Dermis blood vessel endothelial cell (primary cell): ENCODE measurements around the gene CHD1. TPM values are rescaled to one million over a fixed set of nuclear protein-coding genes. Genes with fewer than 3 reads are reported as not detected.

ENCODE experiments used
- DNase-seq: peaks from one replicate; pipeline ENCODE4 v3.0.0; 2010
- total RNA-seq: library from RNA; depleted of rRNA; stranded (reverse); fragments of >200 nt; gene quantifications from 2 replicates; pipeline ENCODE4 v1.2.3, GENCODE V29; 2014

The CHD1 gene
- total RNA-seq, 1 donor from 2014 or later, result 74.4 TPM

DNA sequence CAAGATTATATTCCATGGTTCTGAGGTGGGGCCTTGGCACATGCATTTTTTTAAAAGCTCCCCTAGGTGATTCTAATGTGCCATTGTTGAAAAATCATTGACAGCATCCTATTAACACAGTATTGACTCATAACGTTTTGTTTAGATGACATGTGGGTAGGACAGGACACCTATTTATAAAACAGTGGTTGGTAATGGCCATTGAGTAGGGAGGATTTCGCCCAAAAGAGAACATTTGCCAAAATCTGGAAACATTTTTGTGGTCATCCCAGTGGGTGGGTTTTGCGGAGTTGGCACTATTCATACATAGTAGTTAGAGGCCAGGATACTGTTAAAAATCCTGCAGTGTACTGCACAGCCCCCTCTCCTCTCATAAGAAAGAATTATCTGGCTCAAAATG lies 6.4 kb upstream of the CHD1 start:
- no peak for DNase-seq

DNA sequence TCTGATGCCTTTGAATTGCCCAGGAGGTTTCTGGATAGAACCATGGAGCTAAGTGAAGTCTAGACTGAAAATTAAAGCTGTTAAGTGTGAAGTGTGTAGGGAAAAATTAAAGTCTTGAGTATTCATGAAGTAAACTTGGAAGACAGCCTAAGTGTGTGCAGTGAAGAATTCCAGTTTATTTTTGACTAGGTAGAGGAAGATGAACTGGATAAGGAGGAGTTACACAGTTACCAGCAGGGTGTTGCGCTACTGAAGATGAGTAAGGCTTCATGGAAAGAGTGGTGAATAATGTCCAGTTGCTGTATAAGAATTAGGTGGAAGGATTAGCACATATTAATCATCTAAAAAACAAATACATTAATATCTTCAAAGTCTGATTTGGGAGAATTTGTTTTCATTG lies 5.7 kb upstream of the CHD1 start:
- DNase-seq, result no peak

DNA sequence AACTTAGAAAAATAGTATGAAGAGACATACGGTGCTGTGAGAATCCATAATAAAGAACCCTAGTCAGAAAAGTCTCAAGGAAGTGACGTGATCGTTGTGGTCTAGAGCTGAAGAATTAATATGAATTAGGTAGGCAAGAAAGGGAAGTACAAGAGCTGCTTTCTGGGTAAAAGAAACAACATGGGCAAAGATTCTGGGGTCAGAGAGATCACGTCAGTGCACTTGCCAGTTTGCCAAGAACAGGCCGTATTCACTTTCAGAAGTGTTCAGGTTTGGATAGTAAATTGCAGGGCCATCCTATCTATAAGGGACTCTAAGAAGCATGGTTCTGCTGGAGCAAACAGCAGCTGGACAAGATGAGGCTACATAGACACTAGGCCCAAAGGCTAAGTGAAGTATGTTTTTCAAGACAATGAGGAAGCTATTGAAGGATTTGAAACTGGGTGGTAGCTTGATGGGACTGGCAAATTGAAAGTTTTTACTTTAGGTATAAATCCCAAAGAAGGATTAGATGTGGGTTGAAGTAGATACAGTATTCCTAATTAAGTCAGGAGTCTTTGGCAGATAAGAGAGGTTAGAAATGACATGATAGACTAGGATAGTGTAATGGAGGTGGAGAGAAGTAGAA lies 4.8 kb upstream of the CHD1 start:
- no peak for DNase-seq

DNA sequence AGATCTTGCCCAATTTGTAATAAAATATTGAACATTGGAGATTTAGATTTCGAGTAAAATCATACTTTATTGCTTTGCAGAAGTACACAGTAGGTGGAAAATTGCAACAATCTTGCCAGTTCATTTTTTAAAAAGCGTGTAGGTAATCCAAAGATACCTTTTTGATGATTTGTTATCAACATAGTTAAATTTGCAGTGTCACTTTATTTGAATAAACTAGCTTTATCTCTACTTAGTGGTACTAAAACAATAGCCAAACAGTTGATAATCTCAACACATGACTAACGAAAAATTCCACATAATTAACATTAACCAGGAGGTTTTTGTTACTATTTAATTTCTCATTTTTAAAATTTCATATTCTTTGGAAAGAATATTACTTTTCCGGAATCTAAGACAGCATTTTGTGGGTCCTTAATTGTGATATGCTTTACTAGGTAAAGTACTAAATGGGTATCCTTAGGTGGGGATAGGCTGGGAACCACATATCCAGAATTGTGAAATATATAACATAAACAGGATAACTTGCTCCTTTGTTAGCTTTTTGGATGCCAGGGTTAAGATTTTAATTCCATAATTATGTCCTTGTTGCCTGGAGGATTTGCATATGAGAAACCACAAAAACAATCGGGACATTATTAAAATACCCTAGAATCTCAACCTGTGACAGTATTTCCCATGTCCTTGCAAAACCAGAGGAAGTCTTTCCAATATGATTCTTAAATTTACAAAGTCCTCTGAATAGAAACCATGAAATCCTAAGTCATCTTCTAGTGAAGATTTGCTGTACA lies 2.4 kb upstream of the CHD1 start:
- no peak for DNase-seq

DNA sequence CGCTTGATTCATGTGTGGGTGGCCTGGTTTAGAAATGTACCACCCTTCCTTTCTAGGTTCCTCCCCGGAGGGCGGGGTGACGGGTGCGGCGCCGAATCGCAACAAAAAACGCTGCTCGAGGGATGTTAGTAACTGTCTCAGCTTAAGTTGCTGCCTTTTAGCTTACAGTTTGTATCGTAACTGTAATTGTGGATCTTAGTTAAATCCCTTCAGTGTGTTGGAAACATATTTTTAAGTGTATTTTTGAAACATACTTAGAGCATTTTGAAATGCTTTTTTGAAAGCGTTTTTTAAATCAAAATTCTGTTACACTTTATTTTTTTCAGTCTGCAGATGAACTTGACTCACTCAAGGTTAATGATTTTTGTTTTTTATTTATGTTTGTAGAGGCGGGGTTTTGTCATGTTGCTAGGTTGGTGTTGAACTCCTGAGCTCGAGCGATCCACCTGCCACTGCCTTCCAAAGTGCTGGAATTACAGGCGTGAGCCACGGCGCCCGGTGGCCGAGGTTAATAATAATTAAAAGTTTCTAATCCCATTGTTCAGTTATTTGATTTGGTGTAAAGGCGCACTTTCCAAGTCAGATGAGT lies 997 bp upstream of the CHD1 start:
- DNase-seq, result peak; percentile 43

DNA sequence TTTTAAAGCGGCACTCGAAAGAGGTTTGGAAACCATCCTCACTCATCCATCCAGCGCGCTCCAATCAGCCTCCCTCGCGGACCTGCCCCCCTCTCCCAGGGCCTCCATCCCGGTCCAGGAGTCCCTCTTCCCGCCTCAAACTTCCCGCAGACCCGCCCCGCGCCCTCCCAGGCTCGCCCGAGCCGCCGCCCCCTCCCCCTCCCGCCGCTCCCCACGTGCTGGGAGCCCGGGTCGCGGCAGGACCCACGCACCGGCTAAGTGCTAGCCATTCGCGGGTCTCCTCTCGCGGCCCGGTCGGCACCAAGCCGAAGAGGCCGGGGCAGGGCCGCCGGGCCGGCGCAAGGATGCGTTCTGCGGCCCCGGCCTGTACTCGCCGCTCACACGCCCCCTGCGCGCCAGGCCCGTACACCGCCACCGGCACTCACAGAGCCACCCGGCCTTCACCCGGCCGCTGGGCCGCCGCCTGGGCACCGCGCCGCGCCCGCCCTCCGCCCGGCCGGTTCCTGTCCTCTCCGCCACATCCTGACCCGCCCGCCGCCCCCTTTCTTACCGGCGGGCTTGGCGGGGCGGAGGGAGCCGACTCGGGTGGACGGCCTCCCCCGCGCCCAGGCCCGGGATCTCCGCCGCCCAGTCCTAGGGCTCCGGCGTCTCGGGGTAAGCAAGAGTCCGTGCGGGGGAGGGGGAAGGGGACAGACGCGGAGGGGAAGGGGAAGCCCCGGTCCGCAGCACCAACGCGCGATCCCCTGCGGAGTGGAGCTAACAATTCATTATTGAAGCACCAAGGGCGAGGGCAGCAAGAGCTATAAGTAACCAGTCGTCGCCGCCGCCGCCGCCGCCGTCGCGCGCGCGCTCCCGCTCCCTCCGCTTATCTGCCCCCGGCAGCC lies 576 bp downstream of the CHD1 start:
- DNase-seq, result peak; percentile 70

DNA sequence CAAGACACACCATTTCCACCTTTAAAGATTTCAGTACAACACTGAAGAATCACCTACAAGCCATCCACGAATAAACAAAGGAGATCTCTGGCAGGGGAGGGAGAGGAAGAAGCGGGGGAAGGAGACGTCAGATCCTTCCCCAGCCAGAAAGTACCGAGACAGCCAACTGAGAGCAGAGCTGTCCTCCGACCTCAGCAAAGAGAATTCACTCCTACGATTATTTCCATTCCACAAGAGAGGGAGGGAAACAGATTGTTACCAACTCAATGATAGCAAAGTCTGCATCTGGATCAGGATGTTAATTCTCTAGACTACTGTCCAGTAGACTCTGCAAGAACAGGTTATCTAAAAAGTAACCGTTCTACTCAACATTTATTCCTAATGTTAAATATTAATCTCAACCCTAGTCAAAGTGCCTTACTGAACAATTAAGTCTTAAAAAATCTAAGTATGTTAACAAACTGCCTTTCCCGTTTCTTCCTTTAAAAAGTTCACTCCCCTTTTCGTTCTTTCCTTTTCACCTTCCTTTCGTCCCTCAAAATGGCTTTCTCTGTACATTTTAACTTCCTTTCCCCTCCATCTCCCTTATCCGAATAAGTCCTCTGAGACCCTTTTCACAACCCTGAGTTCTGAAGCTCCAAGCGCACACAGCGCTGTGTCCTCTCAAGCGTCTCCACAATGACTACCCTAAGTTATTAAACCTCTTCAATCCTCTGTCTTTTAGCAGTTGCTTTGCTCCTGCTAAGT lies 1.4 kb downstream of the CHD1 start:
- DNase-seq, result peak; percentile 88

DNA sequence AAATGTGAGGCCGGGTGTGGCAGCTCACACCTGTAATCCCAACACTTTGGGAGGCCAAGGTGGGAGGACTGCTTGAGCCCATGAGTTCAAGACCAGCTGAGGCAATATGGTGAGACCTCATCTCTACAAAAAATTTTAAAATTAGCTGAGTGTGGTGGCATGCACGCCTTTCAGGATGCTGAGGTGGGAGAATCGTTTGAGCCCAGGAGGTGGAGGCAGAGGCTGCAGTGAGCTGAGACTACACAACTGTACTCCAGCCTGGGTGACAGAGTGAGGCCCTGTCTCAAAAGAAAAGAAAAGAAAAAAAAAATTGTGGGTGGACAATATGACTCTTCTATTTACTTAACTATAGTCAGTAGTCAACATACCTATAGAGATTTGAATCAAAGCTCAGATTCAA lies 4.8 kb downstream of the CHD1 start:
- DNase-seq, result no peak

DNA sequence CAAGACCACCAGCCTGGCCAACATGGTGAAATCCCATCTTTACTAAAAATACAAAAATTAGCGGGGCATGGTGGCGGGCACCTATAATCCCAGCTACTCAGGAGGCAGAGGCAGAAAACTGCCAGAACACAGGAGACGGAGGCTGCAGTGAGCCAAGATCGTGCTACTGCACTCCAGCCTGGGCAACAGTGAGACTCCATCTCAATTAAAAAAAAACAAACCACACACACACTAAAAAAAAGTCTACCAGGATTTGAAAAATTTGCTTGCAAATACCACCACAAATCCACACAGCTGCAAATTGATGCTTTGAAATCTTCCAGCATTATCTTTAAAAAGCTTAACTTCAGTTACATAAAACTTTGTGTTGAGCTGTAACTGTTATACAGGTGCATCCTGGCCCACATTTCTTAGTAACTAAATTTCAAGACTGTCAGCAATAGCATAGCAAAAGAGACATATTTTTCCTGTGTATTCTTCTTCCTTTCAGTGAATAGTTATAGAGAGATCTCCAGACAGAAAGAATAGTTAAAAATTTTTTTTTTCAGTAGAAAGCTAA lies 6.8 kb downstream of the CHD1 start:
- DNase-seq, result no peak

DNA sequence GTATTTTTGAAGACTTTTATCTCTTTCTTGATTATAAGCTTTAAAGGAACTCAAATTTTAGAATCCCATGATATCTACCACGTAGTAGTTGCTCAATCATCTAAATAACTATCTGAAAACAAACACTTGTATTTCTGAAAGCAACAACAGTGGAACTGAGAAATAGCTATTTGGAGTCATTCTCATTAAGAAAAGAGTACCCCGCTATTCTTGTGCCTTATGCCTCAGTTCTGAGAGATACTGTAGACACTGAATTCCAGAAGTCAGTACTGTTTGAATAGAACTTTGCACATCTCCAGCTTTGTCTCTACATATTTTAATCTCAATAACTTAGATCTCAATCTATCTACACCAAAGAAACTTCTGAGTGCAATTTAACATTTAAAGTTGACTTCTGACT lies 11.4 kb downstream of the CHD1 start:
- no peak for DNase-seq

DNA sequence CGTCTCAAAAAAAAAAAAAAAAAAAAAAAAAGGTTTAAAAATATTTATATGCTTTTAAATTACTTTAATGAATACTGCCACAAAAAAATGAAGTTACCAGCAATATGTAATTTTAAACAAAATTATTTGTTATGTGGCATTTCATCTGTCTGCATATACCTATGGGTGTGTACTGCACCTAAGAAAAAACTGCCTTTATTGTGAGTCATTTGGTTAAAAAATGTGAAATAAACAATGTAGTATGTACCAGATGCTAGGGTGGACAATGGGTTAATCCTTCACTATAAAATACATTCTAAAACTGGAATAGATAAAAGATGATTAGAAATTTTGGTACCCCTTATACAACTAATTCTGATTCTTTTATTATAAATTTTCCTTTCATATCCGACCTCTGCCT lies 12.3 kb downstream of the CHD1 start:
- DNase-seq, result no peak

DNA sequence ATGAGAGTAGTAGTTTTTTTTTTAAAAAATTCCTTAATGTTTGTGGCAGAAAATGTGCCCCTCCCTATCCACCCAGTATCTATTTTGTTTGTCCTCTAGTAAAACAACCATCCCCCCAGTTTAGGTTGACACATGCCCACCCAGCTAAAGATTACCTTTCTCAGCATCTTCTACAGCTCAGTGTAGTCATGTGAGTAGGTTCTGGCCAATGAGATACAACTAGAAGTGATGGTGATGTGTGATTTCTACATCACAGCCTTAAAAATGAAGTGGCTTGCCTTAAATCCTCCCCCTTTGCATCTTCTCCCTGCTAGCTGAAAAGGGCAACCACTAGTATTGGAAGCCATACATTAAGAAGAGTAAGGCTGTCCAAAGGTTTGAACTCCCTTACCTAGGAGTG lies 14.9 kb downstream of the CHD1 start:
- no peak for DNase-seq

DNA sequence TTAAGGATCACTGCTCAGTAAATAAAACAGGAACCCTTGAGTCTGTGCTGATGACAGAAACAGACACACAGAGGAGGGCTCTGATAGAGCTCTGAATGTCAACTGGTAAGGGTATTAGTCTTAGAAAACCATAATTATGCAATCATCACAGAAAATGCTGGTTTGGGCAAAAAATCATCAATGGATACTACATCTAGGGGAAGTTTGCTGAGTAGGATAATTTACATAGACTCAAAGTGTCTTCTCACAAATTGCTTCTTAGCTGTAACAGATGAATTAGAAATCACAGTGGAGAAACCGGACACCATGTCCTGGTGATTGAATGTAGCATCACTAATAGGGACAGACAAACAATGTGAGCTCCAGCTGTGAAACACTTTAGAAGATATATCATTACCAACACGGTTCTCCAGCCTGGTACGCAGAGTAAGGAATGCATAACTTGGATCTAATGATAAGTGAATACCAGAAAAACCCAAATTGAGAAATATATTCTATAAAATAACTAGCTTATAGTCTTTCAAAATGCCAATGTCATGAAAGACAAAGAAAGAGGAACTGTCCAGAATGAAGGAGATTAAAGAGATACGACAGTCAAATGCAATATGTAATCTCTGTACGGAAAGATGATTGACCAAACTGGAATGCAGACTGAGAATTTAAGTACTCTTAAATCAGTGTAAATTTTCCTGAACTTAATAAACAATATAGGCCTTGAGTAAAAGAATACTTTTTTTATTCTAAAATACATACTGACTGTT lies 17.3 kb downstream of the CHD1 start:
- DNase-seq, result peak; percentile 21

DNA sequence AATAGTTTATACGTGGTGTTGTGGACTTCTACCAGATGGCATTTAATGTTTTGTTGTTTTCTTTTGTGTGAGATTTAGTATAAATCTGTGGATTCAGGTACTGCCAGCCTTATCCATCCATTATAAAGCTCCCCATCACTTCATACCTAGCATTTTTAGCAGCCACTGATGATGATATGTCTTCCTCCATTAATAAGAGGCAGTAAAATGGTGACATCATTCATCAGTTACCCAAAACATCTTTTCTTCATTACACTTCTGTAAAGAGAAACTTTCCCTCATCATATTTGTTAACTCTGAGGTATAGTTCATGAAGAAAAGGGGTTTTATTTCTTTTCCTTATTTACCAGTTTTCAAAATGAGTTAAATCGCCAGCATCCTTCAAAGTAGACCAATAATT lies 19.4 kb downstream of the CHD1 start:
- no peak for DNase-seq

DNA sequence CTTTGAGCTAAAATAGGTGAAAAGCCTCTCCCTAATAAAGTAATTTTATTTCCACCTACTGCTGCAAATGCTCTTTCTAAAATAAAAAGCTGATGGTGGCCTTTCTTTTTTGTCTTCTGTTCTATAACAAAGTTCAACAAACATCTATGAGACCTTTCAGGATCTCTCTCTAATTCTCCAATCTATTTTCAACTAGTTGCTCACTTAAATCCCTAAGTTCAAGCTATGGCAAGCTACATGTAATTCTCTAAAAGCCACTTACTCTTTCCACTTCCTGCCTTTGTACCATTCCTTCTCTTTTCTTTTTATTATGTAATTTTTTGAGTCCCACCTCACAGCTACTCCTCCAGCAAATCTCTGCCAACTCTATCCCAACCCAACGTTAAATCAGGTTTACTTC lies 20.9 kb downstream of the CHD1 start:
- DNase-seq, result no peak

DNA sequence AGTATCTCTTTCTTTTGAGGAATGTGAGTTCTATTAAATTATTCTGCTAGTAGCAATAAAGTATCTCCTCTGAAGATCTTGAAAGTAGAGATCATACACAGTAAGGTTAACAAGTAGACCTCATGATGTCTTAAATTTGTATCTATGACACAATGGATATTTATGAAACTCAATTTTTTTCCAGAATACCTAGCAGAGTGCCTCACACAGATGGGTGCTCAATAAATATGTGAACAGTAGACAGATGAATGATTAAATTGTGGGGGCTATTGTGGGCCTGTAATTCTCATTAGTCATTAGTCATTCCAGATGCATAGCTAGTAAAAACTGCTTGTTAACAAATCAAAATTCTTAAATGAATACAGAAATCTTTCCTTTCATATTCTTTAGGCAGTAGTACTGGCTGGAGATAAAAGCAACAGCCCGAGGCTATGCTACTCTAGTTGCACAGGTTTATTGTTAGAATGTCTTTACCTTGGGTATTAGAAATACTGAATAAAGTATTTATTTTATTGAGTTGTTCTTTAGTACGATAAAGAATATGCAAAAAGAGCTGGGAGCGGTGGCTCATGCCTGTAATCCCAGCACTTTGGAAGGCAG lies 22.0 kb downstream of the CHD1 start:
- DNase-seq, result no peak

DNA sequence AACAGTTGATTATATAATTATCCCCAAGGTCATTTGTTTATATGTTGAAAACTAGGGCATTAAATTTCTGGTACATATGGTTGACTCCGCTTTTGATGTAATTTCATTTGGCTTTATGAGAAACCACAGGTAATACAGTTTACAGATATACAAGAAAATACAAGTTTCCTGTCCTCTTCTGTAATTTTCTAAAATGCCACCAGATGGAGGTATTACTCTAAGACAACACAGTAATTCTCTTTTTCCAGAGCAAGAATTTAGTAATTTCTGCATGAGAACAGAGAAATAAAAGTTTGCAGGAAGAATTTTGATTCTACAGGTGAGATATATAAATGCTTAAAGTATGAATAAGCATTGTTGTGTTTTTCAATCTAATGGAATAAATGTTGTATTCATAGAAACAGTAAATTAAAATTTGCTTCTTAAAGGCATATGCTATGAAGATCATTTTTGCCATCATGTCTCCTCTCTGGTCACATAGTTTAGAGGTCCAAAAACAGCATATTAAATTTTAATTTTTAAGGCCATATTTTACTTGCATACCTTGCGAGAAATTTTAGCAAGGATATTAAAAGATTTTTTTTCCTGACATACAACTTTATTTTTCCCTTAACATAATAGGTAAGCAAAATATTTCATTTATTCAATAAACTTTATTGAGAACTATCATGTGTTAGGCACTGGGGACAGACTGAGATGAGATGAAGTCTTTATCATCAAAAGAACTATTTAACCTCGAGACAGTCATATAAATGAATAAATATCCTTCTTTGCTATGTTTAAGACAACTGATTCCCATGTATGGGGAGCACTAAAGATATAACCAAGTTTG lies 22.7 kb downstream of the CHD1 start:
- peak; percentile 70 for DNase-seq

DNA sequence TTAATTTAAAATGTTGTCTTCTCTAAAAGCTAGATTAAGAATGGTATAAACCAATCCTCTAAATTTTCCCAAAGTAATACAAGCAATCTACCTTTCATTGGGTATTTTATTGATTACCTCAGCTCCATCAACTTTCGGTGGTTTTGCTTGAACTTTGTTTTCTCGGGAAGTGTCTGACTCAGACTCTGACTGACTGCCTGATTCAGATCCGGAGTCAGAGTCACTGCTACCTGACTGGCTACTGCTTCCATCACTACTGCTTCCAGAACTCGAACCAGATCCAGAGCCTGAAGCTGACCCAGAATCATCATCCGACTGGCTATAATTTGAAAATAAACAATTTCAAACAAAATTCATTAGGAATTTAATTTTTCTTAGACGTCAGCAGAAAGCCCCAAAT lies 24.0 kb downstream of the CHD1 start:
- peak; percentile 82 for DNase-seq

DNA sequence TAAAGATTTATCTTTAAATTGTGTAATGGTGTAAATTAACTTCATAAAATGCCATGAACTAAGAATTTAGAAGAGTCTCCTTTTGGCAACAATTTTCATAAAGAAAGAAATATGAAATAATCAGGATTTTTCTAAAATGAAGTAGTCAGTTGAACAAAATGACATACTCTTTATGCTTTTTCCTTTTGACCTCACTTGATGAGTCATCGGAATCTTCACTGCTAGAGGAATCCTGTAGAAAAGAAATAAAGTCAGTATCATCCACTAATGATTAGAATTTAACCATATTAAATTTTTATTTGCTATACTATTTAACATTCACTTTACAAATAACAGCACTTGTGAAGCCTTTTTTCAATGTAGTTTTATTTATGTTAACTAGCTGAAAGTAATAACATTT lies 26.1 kb downstream of the CHD1 start:
- peak; percentile 45 for DNase-seq

DNA sequence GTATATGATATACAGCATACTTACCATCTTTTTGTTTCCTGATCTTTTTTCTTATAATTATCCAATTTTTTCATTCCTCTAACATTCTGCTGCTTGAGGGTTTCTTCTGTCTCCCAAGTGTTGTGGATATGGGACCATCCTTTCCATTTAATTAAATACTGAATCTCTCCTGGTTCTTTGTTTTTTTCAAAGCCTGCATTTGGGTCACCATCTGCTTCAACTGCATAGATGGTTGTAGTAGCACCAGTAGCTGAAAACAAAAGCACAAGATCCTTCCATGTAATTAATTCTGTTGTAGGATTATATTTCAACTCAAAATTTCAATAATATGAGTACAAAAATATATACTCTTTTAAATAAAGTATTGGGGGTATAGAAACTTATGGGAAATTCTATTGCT lies 29.4 kb downstream of the CHD1 start:
- DNase-seq, result no peak
